ENCODE measurements around the gene PIP5K1A.

The PIP5K1A gene

GRCh38 chr1:151184211-151184610 lies 14.1 kb upstream of the PIP5K1A start:
- CTCF ChIA-PET: interaction anchor here (0.6 to 1.3 kb wide), 2 partner anchors 8 to 21 kb away, joined by 3 read pairs; partner anchors contain the start of gene TMOD4
- TF ChIP-seq MZF1 (tag by site-specific recombination; IDR thresholded peaks at IDR 0.05; ENCODE audit: borderline replicate concordance) (no peak), ZNF366 (tag by site-specific recombination; conservative IDR thresholded peaks at IDR 0.05) (no peak), KLF9 (tag by site-specific recombination; IDR thresholded peaks at IDR 0.05; ENCODE audit: low read depth) (no peak), ZNF548 (tag by site-specific recombination; IDR thresholded peaks at IDR 0.05) (no peak), ZNF544 (tag by site-specific recombination; IDR thresholded peaks at IDR 0.05) (no peak), ZNF146 (tag by site-specific recombination; IDR thresholded peaks at IDR 0.05) (no peak), OSR2 (tag by site-specific recombination; IDR thresholded peaks at IDR 0.05) (no peak), ZNF223 (tag by site-specific recombination; IDR thresholded peaks at IDR 0.05) (no peak), TCF7L2 (IDR thresholded peaks at IDR 0.05; ENCODE audit: borderline replicate concordance, low read depth, low read length) (no peak), SP7 (tag by site-specific recombination; IDR thresholded peaks at IDR 0.05) (no peak), BCL11B (tag by site-specific recombination; IDR thresholded peaks at IDR 0.05; ENCODE audit: low read depth) (no peak), ZNF266 (tag by site-specific recombination; IDR thresholded peaks at IDR 0.05; ENCODE audit: low read depth) (no peak), ZNF239 (tag by site-specific recombination; IDR thresholded peaks at IDR 0.05) (no peak), ZNF350 (tag by site-specific recombination; IDR thresholded peaks at IDR 0.05) (no peak), RBAK (tag by site-specific recombination; IDR thresholded peaks at IDR 0.05) (no peak), ZNF510 (tag by site-specific recombination; IDR thresholded peaks at IDR 0.05; ENCODE audit: insufficient replicate concordance) (no peak)
- TF ChIP-seq, protein P1, sequence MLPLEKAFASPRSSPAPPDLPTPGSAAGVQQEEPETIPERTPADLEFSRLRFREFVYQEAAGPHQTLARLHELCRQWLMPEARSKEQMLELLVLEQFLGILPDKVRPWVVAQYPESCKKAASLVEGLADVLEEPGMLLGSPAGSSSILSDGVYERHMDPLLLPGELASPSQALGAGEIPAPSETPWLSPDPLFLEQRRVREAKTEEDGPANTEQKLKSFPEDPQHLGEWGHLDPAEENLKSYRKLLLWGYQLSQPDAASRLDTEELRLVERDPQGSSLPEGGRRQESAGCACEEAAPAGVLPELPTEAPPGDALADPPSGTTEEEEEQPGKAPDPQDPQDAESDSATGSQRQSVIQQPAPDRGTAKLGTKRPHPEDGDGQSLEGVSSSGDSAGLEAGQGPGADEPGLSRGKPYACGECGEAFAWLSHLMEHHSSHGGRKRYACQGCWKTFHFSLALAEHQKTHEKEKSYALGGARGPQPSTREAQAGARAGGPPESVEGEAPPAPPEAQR (tag by site-specific recombination; IDR thresholded peaks at IDR 0.05): no peak
- POLR2A ChIA-PET: no interaction called here

DNA sequence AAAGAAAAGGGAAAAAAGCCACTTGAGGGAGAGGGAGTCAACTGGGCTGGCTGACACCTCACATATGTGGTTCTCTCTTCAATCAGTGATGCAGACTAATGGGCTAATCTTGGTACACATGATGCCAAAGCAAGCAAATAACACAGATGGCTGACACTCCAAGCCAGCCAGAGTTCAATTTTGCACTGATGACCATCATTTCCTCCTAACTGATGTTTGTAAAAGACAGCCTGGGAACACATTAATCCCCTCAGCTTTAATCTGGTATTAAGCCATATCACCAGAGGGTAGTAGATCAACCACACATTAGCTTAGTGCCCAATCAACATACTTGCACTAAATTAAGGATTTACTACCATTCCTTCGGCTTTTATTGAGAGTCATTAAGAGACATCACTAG lies 11.1 kb upstream of the PIP5K1A start:
- no peaks in the 10 kb centered on the region for H3K4me1 ChIP-seq (ENCODE audit: control insufficient read depth, insufficient read depth, low read length)
- no peak overlapping the region for H3K4me3 ChIP-seq (ENCODE audit: low read depth, low read length)
- H3K9me3 ChIP-seq (ENCODE audit: control insufficient read depth, insufficient read depth, low read depth, low read length): no peaks in the 10 kb centered on the region
- H3K27ac ChIP-seq (ENCODE audit: extremely low read depth, low read depth, low read length): no peak overlapping the region
- no peak for TF ChIP-seq GLIS2 (tag by site-specific recombination; IDR thresholded peaks at IDR 0.05)
- TF ChIP-seq REST (tag by site-specific recombination; IDR thresholded peaks at IDR 0.05): no peak
- no peak for TF ChIP-seq ZNF138 (tag by site-specific recombination; IDR thresholded peaks at IDR 0.05; ENCODE audit: borderline replicate concordance)
- TF ChIP-seq ZNF837 (tag by site-specific recombination; IDR thresholded peaks at IDR 0.05): no peak
- TF ChIP-seq ZNF513 (tag by site-specific recombination; IDR thresholded peaks at IDR 0.05): no peak
- no peak for TF ChIP-seq ZNF248 (tag by site-specific recombination; IDR thresholded peaks at IDR 0.05)
- TF ChIP-seq ZNF792 (tag by site-specific recombination; IDR thresholded peaks at IDR 0.05): no peak
- CTCF ChIA-PET: interaction anchor here (1.3 to 1.6 kb wide), 2 partner anchors 10 to 65 kb away, joined by 3 to 4 read pairs; no protein-coding TSS in a partner anchor
- H3K36me3 ChIP-seq (ENCODE audit: control insufficient read depth in 2 of 2, insufficient read depth in 1 of 2, low read length in 2 of 2): peaks cover 33 to 46% of the 10 kb centered on the region in 2 experiments
- POLR2A ChIA-PET: interaction anchor here (0.8 kb wide), 1 partner anchor 16 kb away, joined by 3 read pairs; no protein-coding TSS in a partner anchor

More at GRCh38 chr1:151184211-151184610, 14.1 kb upstream of the PIP5K1A start:
- Histone ChIP-seq H3K36me3 (ENCODE audit: control insufficient read depth in 2 of 2, insufficient read depth in 1 of 2, low read length in 2 of 2) (peaks cover 52 to 74% of the 10 kb centered on the region in 2 experiments), H3K9me3 (ENCODE audit: control insufficient read depth, insufficient read depth, low read depth, low read length) (no peaks in the 10 kb centered on the region), H3K27ac (ENCODE audit: extremely low read depth, low read depth, low read length) (no peak overlapping the region), H3K4me3 (ENCODE audit: low read depth, low read length) (no peak overlapping the region), H3K4me1 (ENCODE audit: control insufficient read depth, insufficient read depth, low read length) (no peaks in the 10 kb centered on the region)
